HepG2 (cell line): ENCODE measurements around the gene SEC16A. TPM values are rescaled to one million over a fixed set of nuclear protein-coding genes. Genes with fewer than 3 reads are reported as not detected.

ENCODE experiments used
- ATAC-seq: fragments of 200-7000 bp; cut with Tn5 transposase; 3 replicates; pipeline ENCODE4 v1.9.1; 2020; ENCODE audit warnings: mild to moderate bottlenecking, moderate library complexity
- BruUV-seq: library from RNA; stranded (reverse); fragments of 400-500 nt; replicated peaks from 2 replicates; lab custom pipeline; 2021; lab: Mats Ljungman, UMichigan
- CTCF ChIA-PET: fragments of 300-600 bp; formaldehyde crosslinking; extraction: SDS; loops from one replicate; lab custom pipeline; 2021; ENCODE audit warnings: low total read pairs, inconsistent platforms, low intra/inter-chr PET ratio; lab: Yijun Ruan, JAX
- POLR2A ChIA-PET: fragments of 350-600 bp; sonication (Branson Sonifier 250); formaldehyde crosslinking; loops from one replicate; lab custom pipeline; 2020; ENCODE audit warnings: antibody characterized with exemption, inconsistent platforms; lab: Yijun Ruan, JAX
- DNase-seq: peaks from one replicate; pipeline ENCODE4 v3.0.0-alpha.2; 2015; ENCODE audit warnings: low spot score
- FAIRE-seq: peaks from 3 replicates; lab custom pipeline; 2011; peaks lifted over from hg19 to GRCh38; lab: Jason Lieb, UNC
- H2AFZ ChIP-seq: one replicate; pipeline ENCODE4 v1.6.1; 2011; ENCODE audit warnings: low read length, inconsistent platforms
- H3K27ac ChIP-seq: fragments of 300-600 bp; 3 replicates; pipeline ENCODE4 v1.8.0; 2011; ENCODE audit warnings: mixed run types, mild to moderate bottlenecking, mixed read lengths, low read length, inconsistent platforms; ENCODE audit not compliant: insufficient read depth; ENCODE audit errors: extremely low read length
- H3K27me3 ChIP-seq, 2 experiments: fragments of 200-600 bp in 1 of 2; 2 replicates in 1 of 2; 3 replicates in 1 of 2; pipeline versions ENCODE4 v1.6.0 to v1.8.0; 2011; ENCODE audit warnings: low read length in 2 of 2, mild to moderate bottlenecking in 2 of 2, moderate library complexity in 2 of 2, inconsistent platforms in 1 of 2; ENCODE audit not compliant: insufficient read depth in 2 of 2, control insufficient read depth in 1 of 2
- H3K36me3 ChIP-seq, 2 experiments: fragments of 200-600 bp in 1 of 2; replicated peaks in 1 of 2; 2 replicates in 1 of 2; 3 replicates in 1 of 2; pipeline versions ENCODE4 v1.5.1 to v1.8.0; 2011; ENCODE audit warnings: low read length in 2 of 2, inconsistent platforms in 1 of 2; ENCODE audit not compliant: insufficient read depth in 2 of 2, control insufficient read depth in 1 of 2
- H3K4me1 ChIP-seq: 2 replicates; pipeline ENCODE4 v1.5.1; 2012; ENCODE audit warnings: low read length, inconsistent platforms; ENCODE audit not compliant: insufficient read depth
- H3K4me2 ChIP-seq: 2 replicates; pipeline ENCODE4 v1.6.0; 2011; ENCODE audit warnings: low read depth, low read length, inconsistent platforms
- H3K4me3 ChIP-seq, 3 experiments: fragments of 200-600 bp in 1 of 3; sonication (generic), shearing (Covaris generic) in 1 of 3; replicated peaks in 1 of 3; 2 replicates each; pipeline ENCODE4 v1.5.1; 2011 to 2016; ENCODE audit warnings: low read length in 3 of 3, inconsistent platforms in 2 of 3, low read depth in 2 of 3, mild to moderate bottlenecking in 2 of 3, control low read depth in 1 of 3, mixed read lengths in 1 of 3; ENCODE audit not compliant: insufficient read depth in 1 of 3
- H3K79me2 ChIP-seq: one replicate; pipeline ENCODE4 v1.6.1; 2011; ENCODE audit warnings: low read length, inconsistent platforms; ENCODE audit not compliant: insufficient read depth
- H3K9ac ChIP-seq: 2 replicates; pipeline ENCODE4 v1.6.0; 2011; ENCODE audit warnings: mild to moderate bottlenecking, low read depth, low read length, inconsistent platforms; ENCODE audit not compliant: insufficient read depth
- H3K9me3 ChIP-seq: 2 replicates; pipeline ENCODE4 v1.5.1; 2012; ENCODE audit warnings: mild to moderate bottlenecking, low read length
- H4K20me1 ChIP-seq: 2 replicates; pipeline ENCODE4 v1.6.0; 2011; ENCODE audit warnings: inconsistent platforms, mild to moderate bottlenecking, low read length, moderate library complexity; ENCODE audit not compliant: insufficient read depth
- HNF1A ChIP-seq, 2 experiments: sonication (generic) in 1 of 2; formaldehyde crosslinking in 1 of 2; IDR thresholded peaks; 2 replicates each; pipeline versions ENCODE4 v1.4.0 to v1.6.1; 2016 to 2020; ENCODE audit warnings: borderline replicate concordance in 1 of 2, low read depth in 1 of 2, mild to moderate bottlenecking in 1 of 2, missing genetic modification reagents in 1 of 2
- ZNF460 ChIP-seq: sonication (generic); formaldehyde crosslinking; IDR thresholded peaks from 2 replicates; pipeline ENCODE4 v1.5.1; 2020; ENCODE audit warnings: missing genetic modification reagents, mild to moderate bottlenecking, borderline replicate concordance
- WGBS: methylation state at CpG from one replicate; pipeline ENCODE4 v1.1.6; 2017; ENCODE audit warnings: low lambda C conversion rate; 5-methylcytosine and 5-hydroxymethylcytosine counted together
- in situ Hi-C: cut with HindIII; loops from 2 replicates; pipeline ENCODE4 v1.10.0; 2017; ENCODE audit warnings: low pct_unique_long_range_greater_than_20kb; ENCODE audit not compliant: extremely low pct_ligation_motif_present
- intact Hi-C: fragments of 100-400 bp; cut with micrococcal nuclease; formaldehyde crosslinking; loops from one replicate; pipeline ENCODE4 v1.10.0; 2022; ENCODE audit not compliant: unreplicated experiment
- polyA plus RNA-seq, 8 experiments: library from polyadenylated mRNA; depleted of rRNA in 3 of 8; stranded (reverse) in 7 of 8; unstranded in 1 of 8; fragments of >200 nt; fragmentation: Illumina TruSeq in 4 of 8; extraction: Trizol in 4 of 8; gene quantifications; 2 replicates each; pipeline versions ENCODE4 v1.2.1 to v1.2.3, GENCODE V29; 2011 to 2016; ENCODE audit warnings: low read depth in 4 of 8, missing spikeins in 1 of 8, mixed read lengths in 1 of 8; ENCODE audit not compliant: insufficient read depth in 1 of 8
- total RNA-seq, 5 experiments: library from RNA; depleted of rRNA; stranded (reverse); fragments of >200 nt; fragmentation: Illumina TruSeq; extraction: Trizol; gene quantifications; 2 replicates each; pipeline ENCODE4 v1.2.3, GENCODE V29; 2016; ENCODE audit warnings: low read depth in 1 of 5

SEC16A gene
- total and polyA plus RNA-seq, 2 of the 13 experiments (the other 11 are each of a cell fraction or from before 2014, with no cell fraction given): 15.9 to 18.9 TPM

GRCh38 chr9:136497916-136498695, 15.3 kb upstream of the SEC16A start:
- peaks cover 0 to 8% of the 10 kb centered on the region in 2 experiments; a peak in 3 of 5 replicates for H3K27me3 ChIP-seq
- FAIRE-seq: no peak
- DNase-seq: no peak
- WGBS: 87% methylated on average over 19 of the region's 28 CpGs
- peaks cover 2% of the 10 kb centered on the region; the same call in 1 of the 2 replicates for H4K20me1 ChIP-seq
- H3K27ac ChIP-seq: no peak overlapping the region
- intact Hi-C loops: no loop called here
- H3K4me3 ChIP-seq: no peak overlapping the region
- H3K36me3 ChIP-seq: no peaks in the 10 kb centered on the region
- no peak for ATAC-seq
- no peak overlapping the region for H3K4me2 ChIP-seq
- CTCF ChIA-PET: no interaction called here
- no peak overlapping the region for H2AFZ ChIP-seq
- BruUV-seq: no TSS peak
- H3K9me3 ChIP-seq: no peaks in the 10 kb centered on the region
- no peak overlapping the region for H3K9ac ChIP-seq
- TF ChIP-seq HNF1A (IDR thresholded peaks at IDR 0.05; ENCODE audit: low read depth): no peak
- no peak for TF ChIP-seq HNF1A (CRISPR knock-in tag; IDR thresholded peaks at IDR 0.05; ENCODE audit: borderline replicate concordance)
- TF ChIP-seq ZNF460 (CRISPR knock-in tag): no peak
- TF ChIP-seq, all 625 proteins: peak for 0
- no peaks in the 10 kb centered on the region for H3K79me2 ChIP-seq
- no peaks in the 10 kb centered on the region for H3K4me1 ChIP-seq
- in situ Hi-C loops: no loop called here
- POLR2A ChIA-PET: no interaction called here
